GM12891 (cell line): ENCODE data around the gene CD109.

ENCODE experiments used
- POLR2AphosphoS5 ChIP-seq: IDR thresholded peaks from 2 replicates; pipeline ENCODE4 v1.6.1; 2011; ENCODE audit warnings: low read depth, low read length, control low read depth
- TAF1 ChIP-seq: IDR thresholded peaks from 2 replicates; pipeline ENCODE4 v1.6.1; 2011; ENCODE audit warnings: low read depth, low read length, control low read depth

DNA sequence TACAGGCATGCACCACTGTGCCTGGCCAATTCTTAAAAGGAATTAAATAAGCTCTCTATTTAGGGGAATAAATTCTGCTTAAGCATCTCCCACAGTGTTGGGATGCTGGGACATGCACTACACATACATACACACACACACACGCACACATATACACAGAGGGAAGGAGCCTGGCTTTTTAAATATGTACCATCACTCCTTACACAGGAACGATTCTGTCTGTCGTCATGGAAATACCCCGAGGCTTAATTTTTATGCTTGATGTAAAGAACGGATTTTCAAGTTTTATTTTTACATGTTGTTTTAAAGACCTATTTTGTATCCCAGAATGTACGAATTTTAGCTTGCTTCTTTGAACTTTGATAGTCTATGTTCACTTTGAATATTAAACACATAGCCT lies 95.3 kb downstream of the CD109 start:
- TF ChIP-seq TAF1 (no peak), POLR2AphosphoS5 (no peak)
